ENCODE measurements around the gene SMU1.

- TF ChIP-seq CTCF (IDR thresholded peaks at IDR 0.05) (no peak), ZFX (IDR thresholded peaks at IDR 0.05; ENCODE audit: borderline replicate concordance) (no peak)
These were observed 31.3 kb upstream of the SMU1 start for GRCh38 chr9:33107762-33108161.

All from 22Rv1 (cell line).